ENCODE measurements around the gene PHACTR2. TPM values are rescaled to one million over a fixed set of nuclear protein-coding genes. Genes with fewer than 3 reads are reported as not detected.

Gene PHACTR2
- total and polyA plus RNA-seq, 10 of the 15 experiments (the other 5 are each of a cell fraction or from before 2014, with no cell fraction given) = 1.4 to 19.1 (median 5.3) TPM

GRCh38 chr6:143877584-143878271 lies 200.0 kb downstream of the PHACTR2 start (continued):
- TF ChIP-seq ZBTB11 (CRISPR knock-in tag; IDR thresholded peaks at IDR 0.05) (no peak), BCL11A (IDR thresholded peaks at IDR 0.05; ENCODE audit: low read depth, low read length) (no peak), CBX5 (IDR thresholded peaks at IDR 0.05; ENCODE audit: low read depth) (no peak), RB1 (IDR thresholded peaks at IDR 0.05; ENCODE audit: borderline replicate concordance) (no peak), ETV6 (conservative IDR thresholded peaks at IDR 0.05 in 1 of 2, IDR thresholded peaks at IDR 0.05 in 1 of 2; ENCODE audit: borderline replicate concordance in 1 of 2, low read depth in 1 of 2) (no peak), SPI1 (IDR thresholded peaks at IDR 0.05; ENCODE audit: borderline replicate concordance, insufficient read depth, low read depth, low read length) (no peak)

- SMC1A ChIA-PET (ENCODE audit: uncharacterized antibody, unreplicated experiment) = no interaction called here
- DNase-seq (ENCODE audit: low read depth, low spot score) (no peak), ATAC-seq (no peak), FAIRE-seq (no peak)
- BruUV-seq (replicated peaks) = no TSS peak
- Histone ChIP-seq H3K4me2 (ENCODE audit: control insufficient read depth, insufficient read depth) (no peak overlapping the region), H3K9me3 (replicated peaks; ENCODE audit: control insufficient read depth, insufficient read depth, low read length) (peaks cover 3% of the 10 kb centered on the region; the same call in 2 of the 3 replicates), H3K36me3 (ENCODE audit: control insufficient read depth in 2 of 2, insufficient read depth in 2 of 2, low read length in 1 of 2) (no peaks in the 10 kb centered on the region), H3K27me3 (replicated peaks in 1 of 2; ENCODE audit: control insufficient read depth in 2 of 2, insufficient read depth in 2 of 2, low read length in 1 of 2) (0 out of 4 replicates have a peak, but pooled peaks cover 0 to 1% of the 10 kb centered on the region in 2 experiments), H2AFZ (ENCODE audit: control insufficient read depth, low read depth, low read length) (no peak overlapping the region), H3K79me2 (ENCODE audit: control insufficient read depth, insufficient read depth, low read length) (no peaks in the 10 kb centered on the region), H3K4me3 (no peak overlapping the region), H3K9ac (ENCODE audit: control insufficient read depth, insufficient read depth, low read length) (no peak overlapping the region), H3K27ac (ENCODE audit: control insufficient read depth, insufficient read depth) (no peak overlapping the region), H3K4me1 (ENCODE audit: control insufficient read depth, insufficient read depth, low read length) (no peaks in the 10 kb centered on the region), H4K20me1 (ENCODE audit: control insufficient read depth, insufficient read depth) (no peaks in the 10 kb centered on the region)
- intact Hi-C loops (cut with micrococcal nuclease; ENCODE audit: unreplicated experiment) = no loop called here
- POLR2A ChIA-PET = no interaction called here
- RAD21 ChIA-PET (ENCODE audit: unreplicated experiment) = no interaction called here
- in situ Hi-C loops (cut with MboI) = no loop called here
- WGBS (ENCODE audit: insufficient coverage, insufficient replicate concordance, low lambda C conversion rate, missing lambda C conversion rate) = 97% methylated on average over 3 of the region's 3 CpGs
- CTCF ChIA-PET = no interaction called here
- TF ChIP-seq SP1 (IDR thresholded peaks at IDR 0.05; ENCODE audit: low read depth, low read length) = no peak
- no peak for TF ChIP-seq EZH2 (IDR thresholded peaks at IDR 0.05; ENCODE audit: borderline replicate concordance, control insufficient read depth, low read depth, low read length)
- no peak for TF ChIP-seq CUX1 (IDR thresholded peaks at IDR 0.05; ENCODE audit: insufficient replicate concordance, low read depth, low read length)
- TF ChIP-seq KAT2A (conservative IDR thresholded peaks at IDR 0.05; ENCODE audit: control insufficient read depth, low read depth, low read length) = no peak
Observed at GRCh38 chr6:143878272-143878760, 200.6 kb downstream of the PHACTR2 start.
